ENCODE measurements around the gene PDZK1. TPM values are rescaled to one million over a fixed set of nuclear protein-coding genes. Genes with fewer than 3 reads are reported as not detected.

The PDZK1 gene
- total RNA-seq, 1 experiment from 2014 or later, result 0.27 TPM

DNA sequence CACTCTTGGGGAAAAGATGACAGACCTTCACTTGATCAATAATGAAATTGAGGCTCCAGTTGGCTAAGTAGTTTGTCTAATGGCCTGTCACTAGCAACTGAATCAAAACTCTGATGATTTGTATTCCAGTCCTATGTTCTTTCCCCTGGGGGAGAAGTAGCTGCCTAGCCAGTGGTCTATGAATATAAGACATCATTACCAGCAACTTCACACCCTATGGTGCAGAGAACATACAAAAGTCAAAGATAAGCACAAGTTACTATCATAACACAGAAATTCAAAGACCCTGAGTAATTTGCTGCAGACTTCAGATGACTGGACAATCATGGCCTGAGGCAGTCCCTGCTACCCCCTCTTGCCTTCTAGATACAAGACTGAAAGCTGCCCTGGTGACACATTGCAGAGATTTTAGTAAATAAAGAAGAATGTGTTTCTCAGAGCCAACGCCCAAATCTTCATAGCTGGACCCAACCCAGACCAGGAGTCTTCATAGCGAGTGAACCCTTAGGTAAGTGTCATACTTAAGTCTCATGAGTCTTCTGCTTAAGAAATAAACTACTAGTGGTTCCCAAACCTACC is 993 bp downstream of the PDZK1 start:
- ATAC-seq (peak; percentile 76), DNase-seq (ENCODE audit: low read depth, low spot score) (peak; percentile 21)
- no peaks in the 10 kb centered on the region for H3K9me3 ChIP-seq (ENCODE audit: control insufficient read depth in 1 of 2, insufficient read depth in 1 of 2, low read depth in 1 of 2, low read length in 2 of 2)
- no peaks in the 10 kb centered on the region for H3K36me3 ChIP-seq (ENCODE audit: control insufficient read depth in 1 of 2, insufficient read depth in 2 of 2, low read length in 2 of 2)
- H3K27ac ChIP-seq (ENCODE audit: low read depth, low read length), result no peak overlapping the region
- peaks cover 4 to 27% of the 10 kb centered on the region in 2 experiments; a peak in 3 of 4 replicates for H3K4me1 ChIP-seq (ENCODE audit: control insufficient read depth in 1 of 2, insufficient read depth in 2 of 2, low read length in 2 of 2)
- H3K4me3 ChIP-seq (replicated peaks in 1 of 2; ENCODE audit: low read depth in 1 of 2, low read length in 2 of 2), result no peak overlapping the region
- ChIA-PET POLR2A (no interaction called here), CTCF (no interaction called here), RAD21 (ENCODE audit: low non-redundant PET in 1 of 2, low total read pairs in 2 of 2, uncharacterized antibody in 2 of 2, unreplicated experiment in 2 of 2) (no interaction called here)
- H3K79me2 ChIP-seq (ENCODE audit: insufficient read depth, low read length), result no peaks in the 10 kb centered on the region
- H3K4me2 ChIP-seq (ENCODE audit: low read length), result peak overlapping the region; percentile 41
- no peak overlapping the region for H2AFZ ChIP-seq (ENCODE audit: low read depth, low read length, poor library complexity, severe bottlenecking)
- 0 out of 2 replicates have a peak overlapping the region, but pooled peaks have one; percentile 10 for H3K9ac ChIP-seq (ENCODE audit: low read length)
- H3K9me2 ChIP-seq (ENCODE audit: insufficient read depth), result no peaks in the 10 kb centered on the region
- no peaks in the 10 kb centered on the region for H3K27me3 ChIP-seq (ENCODE audit: insufficient read depth, low read length)
- intact Hi-C loops (cut with micrococcal nuclease), result no loop called here
- BruUV-seq (replicated peaks), result no TSS peak
- no peak for TF ChIP-seq EGR1 (IDR thresholded peaks at IDR 0.05; ENCODE audit: low read depth)
- TF ChIP-seq, protein P1, sequence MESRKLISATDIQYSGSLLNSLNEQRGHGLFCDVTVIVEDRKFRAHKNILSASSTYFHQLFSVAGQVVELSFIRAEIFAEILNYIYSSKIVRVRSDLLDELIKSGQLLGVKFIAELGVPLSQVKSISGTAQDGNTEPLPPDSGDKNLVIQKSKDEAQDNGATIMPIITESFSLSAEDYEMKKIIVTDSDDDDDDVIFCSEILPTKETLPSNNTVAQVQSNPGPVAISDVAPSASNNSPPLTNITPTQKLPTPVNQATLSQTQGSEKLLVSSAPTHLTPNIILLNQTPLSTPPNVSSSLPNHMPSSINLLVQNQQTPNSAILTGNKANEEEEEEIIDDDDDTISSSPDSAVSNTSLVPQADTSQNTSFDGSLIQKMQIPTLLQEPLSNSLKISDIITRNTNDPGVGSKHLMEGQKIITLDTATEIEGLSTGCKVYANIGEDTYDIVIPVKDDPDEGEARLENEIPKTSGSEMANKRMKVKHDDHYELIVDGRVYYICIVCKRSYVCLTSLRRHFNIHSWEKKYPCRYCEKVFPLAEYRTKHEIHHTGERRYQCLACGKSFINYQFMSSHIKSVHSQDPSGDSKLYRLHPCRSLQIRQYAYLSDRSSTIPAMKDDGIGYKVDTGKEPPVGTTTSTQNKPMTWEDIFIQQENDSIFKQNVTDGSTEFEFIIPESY (IDR thresholded peaks at IDR 0.05; ENCODE audit: extremely low read depth, insufficient replicate concordance, low read length), result no peak
- TF ChIP-seq, protein P2, sequence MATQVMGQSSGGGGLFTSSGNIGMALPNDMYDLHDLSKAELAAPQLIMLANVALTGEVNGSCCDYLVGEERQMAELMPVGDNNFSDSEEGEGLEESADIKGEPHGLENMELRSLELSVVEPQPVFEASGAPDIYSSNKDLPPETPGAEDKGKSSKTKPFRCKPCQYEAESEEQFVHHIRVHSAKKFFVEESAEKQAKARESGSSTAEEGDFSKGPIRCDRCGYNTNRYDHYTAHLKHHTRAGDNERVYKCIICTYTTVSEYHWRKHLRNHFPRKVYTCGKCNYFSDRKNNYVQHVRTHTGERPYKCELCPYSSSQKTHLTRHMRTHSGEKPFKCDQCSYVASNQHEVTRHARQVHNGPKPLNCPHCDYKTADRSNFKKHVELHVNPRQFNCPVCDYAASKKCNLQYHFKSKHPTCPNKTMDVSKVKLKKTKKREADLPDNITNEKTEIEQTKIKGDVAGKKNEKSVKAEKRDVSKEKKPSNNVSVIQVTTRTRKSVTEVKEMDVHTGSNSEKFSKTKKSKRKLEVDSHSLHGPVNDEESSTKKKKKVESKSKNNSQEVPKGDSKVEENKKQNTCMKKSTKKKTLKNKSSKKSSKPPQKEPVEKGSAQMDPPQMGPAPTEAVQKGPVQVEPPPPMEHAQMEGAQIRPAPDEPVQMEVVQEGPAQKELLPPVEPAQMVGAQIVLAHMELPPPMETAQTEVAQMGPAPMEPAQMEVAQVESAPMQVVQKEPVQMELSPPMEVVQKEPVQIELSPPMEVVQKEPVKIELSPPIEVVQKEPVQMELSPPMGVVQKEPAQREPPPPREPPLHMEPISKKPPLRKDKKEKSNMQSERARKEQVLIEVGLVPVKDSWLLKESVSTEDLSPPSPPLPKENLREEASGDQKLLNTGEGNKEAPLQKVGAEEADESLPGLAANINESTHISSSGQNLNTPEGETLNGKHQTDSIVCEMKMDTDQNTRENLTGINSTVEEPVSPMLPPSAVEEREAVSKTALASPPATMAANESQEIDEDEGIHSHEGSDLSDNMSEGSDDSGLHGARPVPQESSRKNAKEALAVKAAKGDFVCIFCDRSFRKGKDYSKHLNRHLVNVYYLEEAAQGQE (IDR thresholded peaks at IDR 0.05; ENCODE audit: low read depth), result no peak
- no peak for TF ChIP-seq CEBPB (IDR thresholded peaks at IDR 0.05; ENCODE audit: low read depth)
- TF ChIP-seq, protein P3, sequence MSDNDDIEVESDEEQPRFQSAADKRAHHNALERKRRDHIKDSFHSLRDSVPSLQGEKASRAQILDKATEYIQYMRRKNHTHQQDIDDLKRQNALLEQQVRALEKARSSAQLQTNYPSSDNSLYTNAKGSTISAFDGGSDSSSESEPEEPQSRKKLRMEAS (IDR thresholded peaks at IDR 0.05), result no peak
- TF ChIP-seq, protein P4, sequence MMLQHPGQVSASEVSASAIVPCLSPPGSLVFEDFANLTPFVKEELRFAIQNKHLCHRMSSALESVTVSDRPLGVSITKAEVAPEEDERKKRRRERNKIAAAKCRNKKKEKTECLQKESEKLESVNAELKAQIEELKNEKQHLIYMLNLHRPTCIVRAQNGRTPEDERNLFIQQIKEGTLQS (IDR thresholded peaks at IDR 0.05), result no peak
- no peak for TF ChIP-seq FOSL1 (IDR thresholded peaks at IDR 0.05; ENCODE audit: low read depth)
- no peak for TF ChIP-seq POLR2A (IDR thresholded peaks at IDR 0.05; ENCODE audit: borderline replicate concordance, extremely low read depth, insufficient read depth, insufficient read length)
- TF ChIP-seq POLR2AphosphoS5 (IDR thresholded peaks at IDR 0.05; ENCODE audit: low read depth, low read length), result no peak
- TF ChIP-seq, protein P5, sequence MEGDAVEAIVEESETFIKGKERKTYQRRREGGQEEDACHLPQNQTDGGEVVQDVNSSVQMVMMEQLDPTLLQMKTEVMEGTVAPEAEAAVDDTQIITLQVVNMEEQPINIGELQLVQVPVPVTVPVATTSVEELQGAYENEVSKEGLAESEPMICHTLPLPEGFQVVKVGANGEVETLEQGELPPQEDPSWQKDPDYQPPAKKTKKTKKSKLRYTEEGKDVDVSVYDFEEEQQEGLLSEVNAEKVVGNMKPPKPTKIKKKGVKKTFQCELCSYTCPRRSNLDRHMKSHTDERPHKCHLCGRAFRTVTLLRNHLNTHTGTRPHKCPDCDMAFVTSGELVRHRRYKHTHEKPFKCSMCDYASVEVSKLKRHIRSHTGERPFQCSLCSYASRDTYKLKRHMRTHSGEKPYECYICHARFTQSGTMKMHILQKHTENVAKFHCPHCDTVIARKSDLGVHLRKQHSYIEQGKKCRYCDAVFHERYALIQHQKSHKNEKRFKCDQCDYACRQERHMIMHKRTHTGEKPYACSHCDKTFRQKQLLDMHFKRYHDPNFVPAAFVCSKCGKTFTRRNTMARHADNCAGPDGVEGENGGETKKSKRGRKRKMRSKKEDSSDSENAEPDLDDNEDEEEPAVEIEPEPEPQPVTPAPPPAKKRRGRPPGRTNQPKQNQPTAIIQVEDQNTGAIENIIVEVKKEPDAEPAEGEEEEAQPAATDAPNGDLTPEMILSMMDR (IDR thresholded peaks at IDR 0.05 in 2 of 3, conservative IDR thresholded peaks at IDR 0.05 in 1 of 3; ENCODE audit: borderline replicate concordance in 1 of 3, insufficient read depth in 1 of 3, low read depth in 2 of 3, low read length in 2 of 3), result no peak
- no peak for TF ChIP-seq SP1 (IDR thresholded peaks at IDR 0.05; ENCODE audit: low read depth)
- no peaks in the 10 kb centered on the region for H4K20me1 ChIP-seq (ENCODE audit: insufficient read depth)
